Heart left ventricle (tissue), 16 donors: ENCODE data around the gene BCKDHA. TPM values are rescaled to one million over a fixed set of nuclear protein-coding genes. Genes with fewer than 3 reads are reported as not detected.

ENCODE experiments used
- ATAC-seq, 4 donors: fragments of 200-7000 bp; cut with Tn5 transposase; one replicate each; pipeline ENCODE4 v1.9.1; 2020 to 2022; ENCODE audit warnings: moderate library complexity in 4 of 4, mild to moderate bottlenecking in 3 of 4, moderate number of reproducible peaks in 1 of 4
- DNase-seq, 5 donors: peaks; one replicate each; pipeline ENCODE4 v3.0.0-alpha.2; 2020
- H3K27ac ChIP-seq, 12 donors: fragments of 200-600 bp; sonication (generic) in 4 of 12; one replicate each; pipeline versions ENCODE4 v1.5.0 to v1.8.0; 2016 to 2022; ENCODE audit warnings: mild to moderate bottlenecking in 2 of 12
- H3K27me3 ChIP-seq, 9 donors: fragments of 200-600 bp; sonication (generic) in 2 of 9; one replicate each; pipeline versions ENCODE4 v1.5.1 to v1.8.0; 2016 to 2022; ENCODE audit warnings: mild to moderate bottlenecking in 3 of 9
- H3K36me3 ChIP-seq, 9 donors: fragments of 200-600 bp; sonication (generic) in 2 of 9; one replicate each; pipeline versions ENCODE4 v1.5.0 to v1.8.0; 2018 to 2022; ENCODE audit warnings: mild to moderate bottlenecking in 2 of 9
- H3K4me1 ChIP-seq, 12 donors: fragments of 200-600 bp; sonication (generic) in 4 of 12; one replicate each; pipeline versions ENCODE4 v1.5.0 to v1.8.0; 2016 to 2022; ENCODE audit warnings: mild to moderate bottlenecking in 3 of 12
- H3K4me3 ChIP-seq, 12 donors: fragments of 200-600 bp; sonication (generic) in 4 of 12; one replicate each; pipeline versions ENCODE4 v1.5.0 to v1.8.0; 2017 to 2022; ENCODE audit warnings: mild to moderate bottlenecking in 9 of 12, moderate library complexity in 4 of 12
- H3K9me3 ChIP-seq, 12 donors: fragments of 200-600 bp; sonication (generic) in 4 of 12; one replicate each; pipeline versions ENCODE4 v1.5.0 to v1.8.0; 2016 to 2022; ENCODE audit warnings: mild to moderate bottlenecking in 1 of 12
- CTCF ChIP-seq, 12 donors: fragments of 200-600 bp; sonication (generic) in 4 of 12; IDR thresholded peaks; one replicate each; pipeline versions ENCODE4 v1.5.0 to v1.8.0; 2018 to 2022; ENCODE audit warnings: antibody characterized with exemption in 12 of 12, mild to moderate bottlenecking in 5 of 12
- POLR2A ChIP-seq, 2 donors: fragments of 450-650 bp; IDR thresholded peaks; one replicate each; pipeline ENCODE4 v1.6.1; 2017; ENCODE audit warnings: antibody characterized with exemption in 2 of 2, mild to moderate bottlenecking in 2 of 2, moderate library complexity in 2 of 2
- WGBS, 4 donors: extraction: QIAGEN DNeasy Blood & Tissue Kit in 2 of 4; methylation state at CpG; one replicate each; pipeline versions ENCODE4 v1.1.5 to v1.1.7; 2013 to 2018; 5-methylcytosine and 5-hydroxymethylcytosine counted together
- intact Hi-C, 10 donors: fragments of 100-400 bp; cut with DNase I; formaldehyde crosslinking; loops; one replicate each; pipeline versions ENCODE4 v1.11.1 to v1.14.2; 2022
- polyA plus RNA-seq, 2 donors: library from polyadenylated mRNA; stranded (reverse); fragments of 200-250 nt; gene quantifications; one replicate each; pipeline ENCODE4 v1.2.3, GENCODE V29; 2013
- total RNA-seq, 9 donors: library from RNA; depleted of rRNA in 2 of 9; stranded (reverse); fragments of >200 nt in 2 of 9; fragmentation: NEBNext Ultra II Directional in 3 of 9; extraction: Animal tissue kit (Norgen Biotek cat#: 25700) in 3 of 9; gene quantifications; one replicate each; pipeline versions ENCODE4 v1.1.0 to v1.2.4, GENCODE V29; 2016 to 2023
- donor health status: ischemic (EF 13 %, LVEDD 7.1; RV severe dilation, severe dysfunction).
- donor health status: healthy with polysubstance abuse.
- donor health status: DM: no; HTN: yes; CAD: no.
- donor health status: DM: no; HTN: no; CAD: no.
- donor health status: ischemic (EF 25% LVEDD 6.9; RV normal size, moderate dysfunction).
- donor health status: ischemic (EF 25% LVEDD 5.7; RV mildly dilated, moderate dysfunction).
- donor health status: healthy.
- donor health status: DM: yes; HTN: yes; CAD: no.
- donor health status: ischemic (EF 35%, LVEDD 5.7; RV mildly dilated, moderate dysfunction).
- donor health status: nonischemic (EF 11% LVEDD 7.7; RV severe dilation, severe dysfunction).
- donor health status: DM: yes; HTN: yes; CAD: no.
- donor health status: PGD.
- donor health status: ischemic (EF 29% LVEDD 5.4; RV normal size, mild dysfunction).
- donor health status: nonischemic (EF 23%, LVEDD 6.1; RV moderate dilation, normal function).

Gene BCKDHA
- total and polyA plus RNA-seq, 11 donors, result 32.0 to 149 (median 39.2) TPM

GRCh38 chr19:41357746-41358145 is 39.9 kb upstream of the BCKDHA start:
- no peaks in the 10 kb centered on the region for H3K36me3 ChIP-seq
- peaks cover 0 to 47% (median 5%) of the 10 kb centered on the region in 12 donors for H3K4me1 ChIP-seq
- H3K27me3 ChIP-seq, result no peaks in the 10 kb centered on the region
- H3K27ac ChIP-seq, result peak overlapping the region in 1 of 12 donors; percentile 77
- H3K4me3 ChIP-seq, result no peak overlapping the region
- 93 to 97% (median 94%) methylated on average over 12 to 13 of the region's 13 CpGs for WGBS, 4 donors
- no peak for DNase-seq
- no peaks in the 10 kb centered on the region for H3K9me3 ChIP-seq
- no peak for ATAC-seq
- TF ChIP-seq CTCF (IDR thresholded peaks at IDR 0.05) (no peak), POLR2A (IDR thresholded peaks at IDR 0.05) (no peak)
- intact Hi-C loops, result loop anchor here in 4 of 10 donors (5.0 kb wide), 1 partner anchor 35 kb away; no protein-coding TSS in a partner anchor

- H3K4me1 ChIP-seq, result peaks cover 0 to 54% (median 11%) of the 10 kb centered on the region in 12 donors
- intact Hi-C loops, result loop anchor here in 4 of 10 donors (5.0 kb wide), 1 partner anchor 37 kb away; no protein-coding TSS in a partner anchor
- H3K9me3 ChIP-seq, result no peaks in the 10 kb centered on the region
- H3K27me3 ChIP-seq, result no peaks in the 10 kb centered on the region
- 86 to 100% (median 97%) methylated on average over 1 of the region's 1 CpG for WGBS, 4 donors
- no peak overlapping the region for H3K4me3 ChIP-seq
- H3K27ac ChIP-seq, result no peak overlapping the region
- no peak for DNase-seq
- ATAC-seq, result no peak
- TF ChIP-seq POLR2A (IDR thresholded peaks at IDR 0.05) (no peak), CTCF (IDR thresholded peaks at IDR 0.05) (no peak)
- no peaks in the 10 kb centered on the region for H3K36me3 ChIP-seq
Measured at GRCh38 chr19:41359741-41360140, 37.9 kb upstream of the BCKDHA start.

- DNase-seq (no peak), ATAC-seq (no peak)
- no peak overlapping the region for H3K27ac ChIP-seq
- H3K4me3 ChIP-seq, result no peak overlapping the region
- intact Hi-C loops, result no loop called here
- WGBS, 4 donors, result 87 to 93% (median 89%) methylated on average over 10 of the region's 10 CpGs
- no peaks in the 10 kb centered on the region for H3K9me3 ChIP-seq
- no peaks in the 10 kb centered on the region for H3K27me3 ChIP-seq
- TF ChIP-seq CTCF (IDR thresholded peaks at IDR 0.05) (no peak), POLR2A (IDR thresholded peaks at IDR 0.05) (no peak)
- peaks cover 0 to 51% (median 9%) of the 10 kb centered on the region in 12 donors for H3K4me1 ChIP-seq
- no peaks in the 10 kb centered on the region for H3K36me3 ChIP-seq
Measured at GRCh38 chr19:41362143-41362847, 35.3 kb upstream of the BCKDHA start.

- peaks cover 0 to 51% (median 9%) of the 10 kb centered on the region in 12 donors for H3K4me1 ChIP-seq
- DNase-seq (no peak), ATAC-seq (peak in 1 of 4 donors; percentile 1)
- H3K27ac ChIP-seq, result peak overlapping the region; percentile 91 to 100 (median 98)
- TF ChIP-seq CTCF (IDR thresholded peaks at IDR 0.05) (no peak), POLR2A (IDR thresholded peaks at IDR 0.05) (no peak)
- peak overlapping the region; percentile 64 to 91 (median 76) for H3K4me3 ChIP-seq
- H3K9me3 ChIP-seq, result no peaks in the 10 kb centered on the region
- 40 to 55% (median 49%) methylated on average over 6 of the region's 6 CpGs for WGBS, 4 donors
- intact Hi-C loops, result no loop called here
- no peaks in the 10 kb centered on the region for H3K27me3 ChIP-seq
- no peaks in the 10 kb centered on the region for H3K36me3 ChIP-seq
Measured at GRCh38 chr19:41363371-41363752, 34.3 kb upstream of the BCKDHA start.
